Activated CD4-positive, CD25-positive, alpha-beta regulatory T cell (primary cell): ENCODE results near the gene THRSP.
"Not testable (repeated sequence)": the region's sequence is repeated elsewhere in the genome, so short reads cannot be mapped to it uniquely, and the experiment has no call there.

Source experiments
- DNase-seq, 4 experiments: peaks; one replicate each; lab custom pipeline; 2025; lab: John Stamatoyannopoulos, UW

Gene THRSP

DNA sequence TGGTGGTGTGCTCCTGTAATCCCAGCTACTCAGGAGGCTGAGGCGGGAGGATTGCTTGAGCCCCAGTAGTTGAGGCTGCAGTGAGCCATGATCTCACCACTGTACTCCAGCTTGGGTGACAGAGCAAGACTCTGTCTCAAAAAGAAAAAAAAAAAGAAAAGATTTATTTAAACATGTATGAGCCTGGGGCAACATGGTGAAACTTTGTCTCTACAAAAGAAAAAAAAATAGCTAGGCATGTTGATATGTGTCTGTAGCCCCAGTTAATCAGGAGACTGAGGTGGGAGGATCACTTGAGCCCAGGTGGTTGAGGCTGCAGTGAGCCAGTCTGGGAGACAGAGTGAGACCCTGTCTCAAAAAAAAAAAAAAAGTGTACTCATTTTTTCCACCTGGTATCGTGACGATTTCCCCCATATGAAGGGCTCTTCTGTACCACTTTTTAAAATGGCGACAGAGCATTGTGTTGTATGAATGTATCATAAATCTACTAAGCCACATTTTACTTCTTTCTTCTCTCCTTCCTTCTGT, 24.2 kb upstream of the THRSP start:
- no peak for DNase-seq

DNA sequence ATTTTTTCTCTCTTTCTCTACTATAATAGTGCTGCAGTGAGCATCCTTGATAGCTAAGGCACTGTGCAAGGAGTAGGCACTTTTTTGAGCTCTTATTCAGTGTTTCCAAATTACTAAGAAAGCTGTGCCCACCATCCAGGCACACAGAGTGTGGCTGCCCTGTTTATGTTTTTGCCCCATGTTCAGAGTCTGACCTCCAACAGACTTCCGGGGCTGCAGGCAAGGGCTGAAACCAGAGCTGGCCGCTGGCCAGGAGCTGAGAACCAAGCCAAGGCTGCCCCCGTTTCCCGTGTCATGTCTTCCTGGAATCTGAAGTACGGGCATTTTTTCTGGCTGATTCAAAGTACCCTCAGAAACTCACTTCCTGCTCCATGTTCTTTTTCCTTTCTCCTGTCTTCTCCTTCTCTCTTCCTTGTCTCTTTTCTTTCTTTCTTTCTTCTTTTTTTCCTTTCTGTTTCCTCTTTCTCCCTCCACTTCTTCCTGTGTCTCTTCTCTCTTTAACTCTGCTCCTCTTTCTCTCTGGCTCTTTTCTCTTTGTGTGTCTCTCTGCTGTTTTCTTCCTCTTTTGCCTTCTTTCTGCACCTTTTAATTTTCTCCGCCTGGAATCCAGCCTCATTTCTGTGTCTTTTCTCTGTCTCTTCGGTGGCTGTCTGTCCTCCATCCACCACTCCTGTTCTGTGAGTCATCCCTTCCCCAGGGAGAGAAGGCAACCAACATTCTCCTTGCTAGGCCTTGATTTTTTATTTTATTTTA, 23.6 kb upstream of the THRSP start:
- DNase-seq: no peak

DNA sequence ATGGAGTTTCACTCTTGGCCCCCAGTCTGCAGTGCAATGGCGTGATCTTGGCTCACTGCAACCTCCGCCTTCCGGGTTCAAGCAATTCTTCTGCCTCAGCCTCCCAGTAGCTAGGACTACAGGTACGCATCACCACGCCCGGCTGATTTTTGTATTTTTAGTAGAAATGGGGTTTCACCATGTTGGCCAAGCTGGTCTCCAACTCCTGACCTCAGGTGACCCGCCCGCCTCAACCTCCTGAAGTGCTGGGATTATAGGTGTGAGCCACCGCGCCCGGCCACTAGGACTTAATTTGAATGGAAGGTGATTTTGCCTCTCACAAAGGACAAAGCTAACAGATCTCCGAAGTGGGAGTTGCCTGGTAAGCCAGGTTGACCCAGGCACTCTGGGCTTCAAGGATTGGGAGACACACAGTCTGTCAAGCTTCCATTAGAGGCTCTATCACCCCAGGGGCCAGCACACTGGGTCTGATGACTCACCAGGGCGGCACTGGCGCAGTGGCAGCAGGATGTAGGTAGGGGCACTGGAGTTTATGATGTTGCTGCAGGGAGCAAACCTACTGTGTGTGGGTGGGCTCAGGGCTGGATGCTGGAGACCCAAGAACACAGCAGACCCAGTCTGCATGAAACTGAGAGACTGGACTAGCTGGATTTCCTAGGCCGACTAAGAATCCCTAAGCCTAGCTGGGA, 22.8 kb upstream of the THRSP start:
- DNase-seq: no peak

DNA sequence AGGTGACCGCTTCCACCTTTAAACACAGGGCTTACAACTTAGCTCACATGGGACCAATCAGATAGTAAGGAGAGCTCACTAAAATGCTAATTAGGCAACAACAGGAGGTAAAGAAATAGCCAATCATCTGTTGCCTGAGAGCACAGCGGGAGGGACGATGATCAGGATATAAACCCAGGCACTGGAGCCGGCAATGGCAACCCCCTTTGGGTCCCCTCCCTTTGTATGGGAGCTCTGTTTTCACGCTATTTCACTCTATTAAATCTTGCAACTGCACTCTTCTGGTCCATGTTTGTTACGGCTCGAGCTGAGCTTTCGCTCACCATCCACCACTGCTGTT, 22.3 kb upstream of the THRSP start:
- DNase-seq: not testable (repeated sequence)

DNA sequence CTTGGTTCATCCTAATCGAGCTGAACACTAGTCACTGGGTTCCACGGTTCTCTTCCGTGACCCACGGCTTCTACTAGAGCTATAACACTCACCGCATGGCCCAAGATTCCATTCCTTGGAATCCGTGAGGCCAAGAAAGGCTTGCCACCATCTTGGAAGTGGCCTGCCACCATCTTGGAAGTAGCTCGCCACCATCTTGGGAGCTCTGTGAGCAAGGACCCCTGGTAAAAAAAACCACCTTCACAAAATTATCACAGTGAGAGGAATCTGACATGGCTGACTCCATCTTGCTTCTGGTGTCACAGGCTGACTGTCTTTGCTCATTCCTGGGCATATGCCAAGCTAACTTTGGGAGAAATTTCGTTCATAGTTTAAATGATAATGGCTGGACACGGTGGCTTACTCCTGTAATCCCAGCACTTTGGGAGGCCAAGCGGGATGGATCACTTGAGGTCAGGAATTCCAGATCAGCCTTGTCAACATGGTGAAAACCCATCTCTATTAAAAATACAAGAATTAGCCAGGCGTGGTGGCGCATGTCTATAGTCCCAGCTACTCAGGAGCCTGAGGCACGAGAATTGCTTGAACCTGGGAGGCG, 21.7 kb upstream of the THRSP start:
- no peak for DNase-seq

DNA sequence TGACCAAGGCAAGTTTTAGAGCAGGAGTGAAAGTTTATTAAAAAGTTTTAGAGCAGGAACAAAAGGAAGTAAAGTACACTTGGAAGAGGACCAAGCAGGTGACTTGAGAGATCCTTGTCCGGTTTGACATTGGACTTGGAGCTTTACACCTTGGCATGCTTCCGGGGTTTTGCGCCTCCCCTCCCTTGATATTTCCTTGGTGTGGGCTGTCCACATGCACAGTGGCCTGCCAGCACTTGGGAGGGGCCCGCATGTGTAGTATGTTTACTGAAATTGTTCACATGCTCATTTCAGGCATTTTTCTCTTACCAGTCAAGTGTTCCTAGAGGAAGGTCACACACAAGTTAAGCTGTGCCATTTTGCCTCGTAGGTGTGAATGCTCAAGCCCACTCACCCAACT, 19.0 kb upstream of the THRSP start:
- DNase-seq: no peak

DNA sequence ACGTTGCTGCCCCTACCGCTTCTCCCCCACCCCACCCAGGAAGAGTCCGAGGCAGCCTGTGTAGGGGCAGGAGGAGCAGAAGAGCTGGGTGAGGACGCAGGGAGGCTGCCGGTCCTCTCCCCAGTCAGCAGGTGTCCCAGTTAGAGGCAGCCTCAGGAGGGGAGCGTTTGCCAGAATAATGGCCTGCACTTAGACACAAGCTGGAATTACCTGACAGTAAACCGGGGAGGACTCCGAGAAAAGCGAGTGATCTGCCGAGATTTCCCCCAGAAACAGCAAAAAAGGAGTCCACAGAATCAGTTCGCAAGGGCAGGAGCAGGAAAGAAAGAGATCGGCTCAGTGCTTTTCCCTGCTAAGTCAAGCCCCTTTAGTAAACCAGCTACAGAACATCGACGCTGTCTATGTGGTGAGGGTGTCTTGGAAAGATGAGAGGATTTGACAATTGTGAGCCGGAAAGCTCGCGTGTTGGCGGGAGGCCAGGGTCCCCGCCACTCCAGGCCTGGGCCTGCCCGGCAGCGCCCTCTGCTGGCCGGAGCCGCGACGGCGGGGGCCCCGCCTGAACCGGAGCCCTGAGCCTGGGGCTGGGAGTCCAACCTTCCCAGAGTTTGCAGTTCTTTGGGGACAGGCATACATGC, 17.7 kb upstream of the THRSP start:
- peak; percentile 59 to 71 (median 62) for DNase-seq

DNA sequence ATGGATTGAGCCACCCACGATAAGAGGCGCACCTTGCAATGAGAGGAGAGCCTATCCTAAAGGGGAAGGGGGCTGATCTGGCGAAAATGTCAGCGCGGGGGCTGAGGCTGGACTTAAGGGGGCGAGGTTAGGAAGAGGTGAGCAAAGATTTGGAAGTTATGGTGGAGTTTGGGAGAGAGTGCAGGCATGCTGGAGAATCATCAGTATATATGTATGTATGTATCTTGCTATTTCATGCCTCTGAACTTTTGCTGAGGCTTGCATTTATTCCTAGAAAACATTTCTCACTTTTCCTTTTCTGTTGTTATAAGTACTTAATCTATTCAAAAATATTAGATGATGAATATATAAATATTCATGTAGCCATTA, 17.2 kb upstream of the THRSP start:
- DNase-seq: no peak

DNA sequence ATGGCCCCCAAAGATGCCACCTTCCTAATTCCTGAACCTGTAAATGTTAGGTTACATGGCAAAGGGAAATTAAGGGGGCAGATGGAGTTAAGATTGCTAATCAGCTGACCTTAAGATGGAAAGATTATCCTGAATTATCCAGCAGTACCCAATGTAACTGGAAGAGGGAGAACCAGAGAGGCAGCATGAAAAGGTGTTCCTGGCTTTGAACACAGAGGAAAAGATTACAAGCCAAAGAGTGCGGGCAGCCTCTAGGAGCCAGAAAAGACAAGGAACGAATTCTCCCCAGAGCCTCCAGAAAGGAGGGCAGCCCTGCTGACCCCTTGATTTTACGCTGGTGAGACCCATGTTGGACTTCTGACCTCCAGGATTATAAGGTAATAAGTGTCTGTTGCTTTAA, 15.1 kb upstream of the THRSP start:
- DNase-seq: no peak

DNA sequence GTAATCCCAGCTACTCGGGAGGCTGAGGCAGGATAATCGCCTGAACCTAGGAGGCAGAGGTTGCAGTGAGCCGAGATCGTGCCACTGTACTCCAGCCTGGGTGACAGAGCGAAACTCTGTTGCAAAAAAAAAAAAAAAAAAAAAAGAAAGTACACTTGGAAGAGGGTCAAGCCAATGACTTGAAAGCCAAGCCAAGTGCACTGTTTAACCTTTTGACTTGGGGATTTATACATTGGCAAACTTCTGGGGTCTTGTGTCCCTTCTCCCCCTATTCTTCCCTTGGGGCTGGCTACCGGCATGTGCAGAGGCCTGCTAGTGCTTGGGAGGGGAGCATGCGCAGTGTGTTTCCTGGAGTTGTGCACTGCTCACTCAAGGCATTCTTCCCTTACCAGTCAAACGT, 14.3 kb upstream of the THRSP start:
- no peak for DNase-seq

DNA sequence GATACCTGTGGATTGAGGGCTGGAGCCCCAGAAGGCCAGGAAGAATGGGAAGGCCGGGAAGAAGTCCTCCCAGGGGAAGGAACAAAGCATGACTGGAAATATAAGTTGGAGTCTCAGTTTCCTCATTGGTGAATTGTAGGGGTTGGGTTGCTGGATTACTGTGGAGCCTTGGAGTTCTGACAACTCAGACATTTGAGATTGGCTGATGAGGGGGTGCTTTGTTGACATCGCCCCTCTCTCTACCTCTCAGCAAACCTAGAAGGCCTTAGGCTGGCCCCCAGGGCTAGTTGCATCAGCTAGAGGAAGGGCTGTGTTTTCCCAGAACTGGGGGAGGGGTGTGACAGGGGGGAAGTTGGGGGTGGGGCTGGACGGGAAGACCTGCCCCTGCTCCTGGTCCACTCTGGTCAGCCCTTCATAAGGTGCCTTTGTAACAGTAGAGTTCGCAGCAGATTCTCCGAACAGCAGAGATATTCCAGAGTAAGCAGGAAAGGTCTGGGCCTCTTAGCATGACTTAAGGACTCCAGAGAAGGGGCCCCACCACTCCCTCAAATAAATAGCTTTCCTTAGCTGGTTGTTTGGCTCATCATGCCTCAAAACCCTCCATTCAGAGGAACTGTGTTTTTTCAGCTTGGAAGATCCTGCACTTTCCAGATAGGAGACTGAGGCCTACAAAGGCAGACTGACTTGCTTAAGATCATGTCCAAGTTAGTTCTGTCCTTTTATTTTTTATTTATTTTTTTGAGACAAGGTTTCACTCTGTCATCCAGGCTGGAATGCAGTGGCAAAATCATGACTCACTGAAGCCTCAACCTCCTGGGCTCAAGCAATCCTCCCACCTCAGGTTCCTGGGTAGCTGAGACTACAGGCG, 12.5 kb upstream of the THRSP start:
- no peak for DNase-seq

DNA sequence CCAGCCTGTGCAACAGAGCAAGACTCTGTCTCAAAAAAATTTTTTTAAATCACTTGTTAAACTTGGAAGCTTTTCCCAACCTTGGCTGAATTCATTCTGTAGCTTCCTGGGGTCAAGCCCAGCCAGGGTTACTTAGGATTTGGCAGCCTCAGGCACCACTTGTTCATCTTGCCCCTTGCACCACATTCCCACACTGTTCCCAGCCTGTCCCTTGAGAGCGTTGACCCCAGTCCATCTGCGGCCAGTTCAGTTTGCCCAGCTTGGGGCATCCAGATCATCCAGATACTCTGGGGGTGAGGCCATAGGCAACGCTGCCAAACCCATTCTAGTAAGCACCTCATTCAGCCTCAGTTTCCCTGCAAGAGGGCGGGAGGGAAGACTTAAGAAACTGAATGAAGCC, 8.7 kb upstream of the THRSP start:
- no peak for DNase-seq

DNA sequence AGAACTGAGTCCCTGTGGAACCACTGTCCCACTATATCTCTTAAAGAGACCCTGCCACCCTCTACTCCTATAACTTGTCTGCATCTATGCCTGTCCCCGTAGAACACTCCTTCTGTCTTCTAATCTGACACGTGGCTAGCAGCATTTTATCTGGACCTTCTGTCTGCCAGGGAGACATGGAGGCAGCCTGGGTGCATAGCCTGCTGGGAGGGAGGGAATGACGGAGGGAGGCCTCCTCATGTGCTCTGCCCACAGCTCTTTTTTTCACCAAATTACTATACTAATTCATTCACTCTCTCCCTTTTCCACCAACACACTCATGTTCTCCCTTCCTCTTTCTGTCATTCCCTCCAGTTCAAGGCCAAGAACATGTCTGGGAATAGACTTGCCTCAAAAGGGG, 7.6 kb upstream of the THRSP start:
- no peak for DNase-seq

DNA sequence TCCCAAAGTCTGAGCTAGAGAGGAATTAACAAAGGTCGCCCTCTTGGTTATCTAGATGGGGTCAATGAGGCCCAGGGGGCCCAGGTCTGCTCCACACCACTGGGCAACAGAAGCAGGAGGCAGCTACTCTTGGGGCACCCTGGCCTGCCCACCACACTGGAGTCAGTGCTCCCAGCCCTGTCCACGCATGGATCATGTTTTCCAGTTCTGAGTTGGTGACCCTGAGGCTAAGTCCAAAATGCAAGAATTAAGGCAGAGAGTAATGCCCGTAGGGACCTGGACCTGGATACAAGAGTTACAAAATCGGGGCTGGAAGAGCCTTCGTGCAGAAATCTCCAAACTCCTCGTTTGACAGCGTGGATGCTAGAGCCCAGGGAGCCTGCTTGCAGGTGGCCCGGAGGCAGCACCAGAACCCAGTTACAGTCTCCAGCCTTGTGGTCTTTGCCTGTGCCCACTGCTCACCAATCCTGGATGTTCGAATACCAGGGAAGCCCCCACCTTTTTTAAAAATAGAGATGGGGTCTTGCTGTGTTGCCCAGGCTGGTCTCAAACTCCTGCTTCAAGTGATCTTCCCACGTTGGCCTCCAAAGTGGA, 6.1 kb upstream of the THRSP start:
- DNase-seq: no peak

DNA sequence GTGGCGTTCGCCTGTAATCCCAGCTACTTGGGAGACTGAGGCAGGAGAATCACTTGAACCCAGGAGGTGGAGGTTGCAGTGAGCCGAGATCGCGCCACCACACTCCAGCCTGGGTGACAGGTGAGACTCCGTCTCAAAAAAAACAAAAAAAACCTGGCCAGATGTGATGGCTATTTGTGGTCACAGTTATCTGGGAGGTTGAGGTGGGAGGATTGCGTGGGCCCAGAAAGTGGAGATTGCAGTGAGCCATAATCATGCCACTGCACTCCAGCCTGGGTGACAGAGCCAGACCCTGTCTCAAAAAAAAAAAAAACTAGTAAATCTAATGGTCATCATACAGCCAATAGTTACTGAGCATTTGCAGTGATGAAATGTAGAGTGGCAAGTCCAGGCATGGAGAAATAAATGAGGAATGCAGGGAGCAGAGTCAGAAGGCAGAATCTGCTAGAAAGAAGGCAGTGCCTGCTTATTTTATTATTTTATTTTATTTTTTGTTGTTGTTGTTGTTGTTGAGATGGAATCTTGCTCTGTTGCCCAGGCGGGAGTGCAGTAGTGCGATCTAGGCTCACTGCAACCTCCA, 3.8 kb upstream of the THRSP start:
- not testable (repeated sequence) for DNase-seq

DNA sequence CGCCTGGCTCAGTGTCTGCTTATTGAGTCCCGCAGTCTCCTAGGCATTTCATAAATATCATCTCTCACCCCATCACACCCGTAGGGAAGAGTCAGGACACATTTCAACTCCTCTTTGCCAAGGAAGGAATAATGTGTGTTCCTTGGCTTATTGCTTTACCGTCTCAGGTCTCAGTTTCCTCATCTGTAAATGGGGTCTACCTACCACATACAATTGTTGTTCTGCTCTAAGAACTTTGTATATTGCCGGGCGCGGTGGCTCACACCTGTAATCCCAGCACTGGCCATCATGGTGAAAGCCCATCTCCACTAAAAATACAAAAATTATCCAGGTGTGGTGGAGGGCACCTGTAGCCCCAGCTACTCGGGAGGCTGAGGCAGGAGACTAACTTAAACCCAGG, 3.1 kb upstream of the THRSP start:
- no peak for DNase-seq

DNA sequence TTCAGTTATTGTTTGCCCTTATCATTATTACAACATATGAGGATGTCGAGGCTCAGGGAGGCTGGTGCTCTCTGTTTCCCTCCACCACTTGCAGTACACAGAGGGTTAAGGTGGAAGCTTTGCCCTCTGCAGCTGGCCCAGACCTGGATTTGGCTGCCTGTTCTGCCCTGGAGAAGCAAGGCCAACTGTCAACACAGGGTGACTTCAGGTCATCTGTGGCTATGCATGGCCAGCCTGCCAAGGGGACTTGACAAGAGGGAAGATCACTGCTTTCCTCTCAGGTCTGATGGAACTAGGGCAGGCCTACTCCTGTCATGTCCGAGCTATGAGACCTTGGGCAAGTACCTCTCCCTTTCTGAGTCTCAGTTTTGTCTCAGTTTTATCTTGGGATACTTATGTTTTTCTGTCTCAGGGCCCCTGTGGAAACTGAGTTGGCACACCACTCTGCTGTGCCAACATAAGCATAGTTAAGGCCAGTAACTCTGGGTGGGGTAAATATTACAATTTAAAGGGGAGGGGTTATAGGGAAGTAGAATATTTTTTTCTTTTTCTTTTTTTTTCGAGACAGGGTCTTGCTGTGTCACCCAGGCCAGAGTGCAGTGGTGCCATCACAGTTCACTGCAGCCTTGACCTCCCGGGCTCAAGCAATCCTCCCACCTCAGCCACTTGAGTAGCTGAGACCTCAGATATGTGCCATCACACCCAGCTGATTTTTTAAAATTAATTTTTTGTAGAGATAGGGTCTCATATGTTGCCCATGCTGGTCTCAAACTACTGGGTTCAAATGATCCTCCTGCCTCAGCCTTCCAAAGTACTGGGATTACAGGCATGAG, 2.4 kb upstream of the THRSP start:
- DNase-seq: no peak

DNA sequence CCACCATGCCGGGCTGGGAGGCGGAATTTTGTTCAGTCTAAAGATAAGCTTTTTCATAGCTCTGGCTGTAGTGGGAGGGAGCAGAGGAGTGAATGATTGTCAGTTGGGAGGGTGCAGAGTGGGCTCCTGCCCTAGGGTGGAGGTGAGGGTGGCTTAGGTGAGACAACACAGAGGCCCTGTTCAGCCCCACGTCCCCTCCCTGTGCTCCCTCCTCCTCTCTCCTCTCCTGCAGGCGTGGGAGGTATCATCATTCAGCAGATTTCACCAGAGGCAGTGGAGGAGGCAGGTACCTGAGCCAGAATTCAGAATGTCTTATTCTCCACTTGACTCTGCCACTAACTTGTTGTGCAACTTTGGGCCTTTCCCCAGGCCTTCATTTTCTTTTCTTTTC, 1.7 kb upstream of the THRSP start:
- DNase-seq: no peak

DNA sequence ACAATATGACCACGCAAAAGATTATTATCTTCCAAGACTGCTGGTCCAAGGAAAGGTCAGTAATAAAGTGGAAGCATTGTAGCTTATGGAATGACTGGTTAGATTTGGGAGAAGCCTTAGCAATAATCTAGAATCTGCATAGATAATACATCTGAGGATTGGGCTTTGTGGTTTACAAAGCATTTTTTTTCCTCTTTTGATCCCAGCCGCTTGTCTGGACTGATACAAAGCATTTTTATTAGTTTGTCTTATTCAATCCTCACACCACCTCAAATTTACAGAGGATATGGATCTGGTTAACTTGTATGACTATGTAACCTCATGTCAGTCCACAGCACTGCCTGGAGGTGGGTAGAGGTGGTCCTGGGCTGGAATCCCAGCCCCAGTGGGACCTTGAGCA, 990 bp upstream of the THRSP start:
- no peak for DNase-seq

DNA sequence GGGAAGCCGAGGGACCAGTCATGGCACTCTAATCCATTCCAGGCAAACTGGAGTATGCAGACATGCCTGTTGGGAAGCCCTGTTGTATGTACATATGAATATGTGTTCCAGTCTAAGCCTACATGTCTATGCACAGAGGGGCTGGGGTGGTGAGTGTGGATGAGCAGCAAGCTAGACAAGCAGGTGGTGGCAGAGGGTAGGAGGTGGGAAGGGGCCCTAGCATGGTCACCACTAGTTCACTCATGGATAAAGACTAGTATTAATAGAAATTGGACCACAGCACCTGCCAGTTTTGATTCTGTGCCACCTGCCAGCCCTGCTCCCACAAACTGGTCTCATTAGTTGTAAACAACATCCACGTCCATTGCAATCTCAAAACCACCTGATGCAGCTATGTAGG, 1.5 kb downstream of the THRSP start:
- DNase-seq: no peak
